ENCODE measurements around the gene CACNG4. TPM values are rescaled to one million over a fixed set of nuclear protein-coding genes. Genes with fewer than 3 reads are reported as not detected.

Gene CACNG4
- polyA plus RNA-seq, 1 donor from 2014 or later = 32.9 TPM

GRCh38 chr17:66983414-66984021 is 19.0 kb downstream of the CACNG4 start:
- H4K20me1 ChIP-seq (ENCODE audit: insufficient read depth) = no peaks in the 10 kb centered on the region
- H3K4me2 ChIP-seq (ENCODE audit: low read length) = no peak overlapping the region
- no peaks in the 10 kb centered on the region for H3K9me3 ChIP-seq (ENCODE audit: low read length)
- peaks cover 11% of the 10 kb centered on the region for H3K36me3 ChIP-seq (ENCODE audit: insufficient read depth, low read length)
- no peaks in the 10 kb centered on the region for H3F3A ChIP-seq (ENCODE audit: insufficient read depth, low read length, poor library complexity, severe bottlenecking)
- no peak overlapping the region for H2AFZ ChIP-seq (ENCODE audit: low read depth, low read length)
- no peaks in the 10 kb centered on the region for H3K27me3 ChIP-seq (ENCODE audit: insufficient read depth, low read depth, low read length)
- no peaks in the 10 kb centered on the region for H3K9me2 ChIP-seq (ENCODE audit: insufficient read depth, low read length)
- peaks cover 9% of the 10 kb centered on the region for H3K79me2 ChIP-seq (replicated peaks; ENCODE audit: insufficient read depth, low read length)
- H3K27ac ChIP-seq (ENCODE audit: low read length) = no peak overlapping the region
- no peak overlapping the region for H3K9ac ChIP-seq (ENCODE audit: low read length)
- TF ChIP-seq SMC3 (conservative IDR thresholded peaks at IDR 0.05; ENCODE audit: poor library complexity) = no peak
- no peak for TF ChIP-seq EZH2 (IDR thresholded peaks at IDR 0.05; ENCODE audit: borderline replicate concordance, insufficient read depth, low read length, poor library complexity, severe bottlenecking)
- TF ChIP-seq POLR2AphosphoS5 (IDR thresholded peaks at IDR 0.05) = no peak
- no peak for TF ChIP-seq TAF1 (IDR thresholded peaks at IDR 0.05; ENCODE audit: low read depth)
- TF ChIP-seq MXI1 (conservative IDR thresholded peaks at IDR 0.05; ENCODE audit: poor library complexity, severe bottlenecking) = no peak
- TF ChIP-seq RAD21 (conservative IDR thresholded peaks at IDR 0.05) = no peak
- no peak for TF ChIP-seq REST (IDR thresholded peaks at IDR 0.05; ENCODE audit: borderline replicate concordance)
- TF ChIP-seq CTCF (IDR thresholded peaks at IDR 0.05; ENCODE audit: poor library complexity, severe bottlenecking) = no peak
- no peak for TF ChIP-seq EP300 (conservative IDR thresholded peaks at IDR 0.05; ENCODE audit: poor library complexity, severe bottlenecking)
- no peak overlapping the region for H3K4me3 ChIP-seq (ENCODE audit: low read length)

- H3K79me2 ChIP-seq (replicated peaks; ENCODE audit: insufficient read depth, low read length) = peaks cover 9% of the 10 kb centered on the region
- H3K27ac ChIP-seq (ENCODE audit: low read length) = no peak overlapping the region
- no peaks in the 10 kb centered on the region for H3F3A ChIP-seq (ENCODE audit: insufficient read depth, low read length, poor library complexity, severe bottlenecking)
- H3K9ac ChIP-seq (ENCODE audit: low read length) = no peak overlapping the region
- H4K20me1 ChIP-seq (ENCODE audit: insufficient read depth) = no peaks in the 10 kb centered on the region
- no peak overlapping the region for H3K4me3 ChIP-seq (ENCODE audit: low read length)
- H3K4me2 ChIP-seq (ENCODE audit: low read length) = no peak overlapping the region
- no peaks in the 10 kb centered on the region for H3K9me3 ChIP-seq (ENCODE audit: low read length)
- no peaks in the 10 kb centered on the region for H3K9me2 ChIP-seq (ENCODE audit: insufficient read depth, low read length)
- TF ChIP-seq TAF1 (IDR thresholded peaks at IDR 0.05; ENCODE audit: low read depth) = no peak
- peaks cover 9% of the 10 kb centered on the region for H3K36me3 ChIP-seq (ENCODE audit: insufficient read depth, low read length)
- no peaks in the 10 kb centered on the region for H3K27me3 ChIP-seq (ENCODE audit: insufficient read depth, low read depth, low read length)
- H2AFZ ChIP-seq (ENCODE audit: low read depth, low read length) = no peak overlapping the region
These were observed 20.2 kb downstream of the CACNG4 start for GRCh38 chr17:66984730-66985129.

All from neural cell (in vitro differentiated cells).